NCI-H460 (cell line): ENCODE data around the gene PPFIBP1. TPM values are rescaled to one million over a fixed set of nuclear protein-coding genes. Genes with fewer than 3 reads are reported as not detected.
"Not testable (repeated sequence)": the region's sequence is repeated elsewhere in the genome, so short reads cannot be mapped to it uniquely, and the experiment has no call there.

Source experiments
- DNase-seq: peaks from one replicate; pipeline ENCODE4 v3.0.0-alpha.2; 2016; ENCODE audit warnings: low read depth; ENCODE audit errors: extremely low read depth
- total RNA-seq: library from RNA; depleted of rRNA; stranded (reverse); fragments of >200 nt; shearing (Covaris generic); gene quantifications from 2 replicates; pipeline ENCODE4 v1.2.3, GENCODE V29; 2014

PPFIBP1 gene
- total RNA-seq, 1 experiment from 2014 or later = 75.1 TPM

DNA sequence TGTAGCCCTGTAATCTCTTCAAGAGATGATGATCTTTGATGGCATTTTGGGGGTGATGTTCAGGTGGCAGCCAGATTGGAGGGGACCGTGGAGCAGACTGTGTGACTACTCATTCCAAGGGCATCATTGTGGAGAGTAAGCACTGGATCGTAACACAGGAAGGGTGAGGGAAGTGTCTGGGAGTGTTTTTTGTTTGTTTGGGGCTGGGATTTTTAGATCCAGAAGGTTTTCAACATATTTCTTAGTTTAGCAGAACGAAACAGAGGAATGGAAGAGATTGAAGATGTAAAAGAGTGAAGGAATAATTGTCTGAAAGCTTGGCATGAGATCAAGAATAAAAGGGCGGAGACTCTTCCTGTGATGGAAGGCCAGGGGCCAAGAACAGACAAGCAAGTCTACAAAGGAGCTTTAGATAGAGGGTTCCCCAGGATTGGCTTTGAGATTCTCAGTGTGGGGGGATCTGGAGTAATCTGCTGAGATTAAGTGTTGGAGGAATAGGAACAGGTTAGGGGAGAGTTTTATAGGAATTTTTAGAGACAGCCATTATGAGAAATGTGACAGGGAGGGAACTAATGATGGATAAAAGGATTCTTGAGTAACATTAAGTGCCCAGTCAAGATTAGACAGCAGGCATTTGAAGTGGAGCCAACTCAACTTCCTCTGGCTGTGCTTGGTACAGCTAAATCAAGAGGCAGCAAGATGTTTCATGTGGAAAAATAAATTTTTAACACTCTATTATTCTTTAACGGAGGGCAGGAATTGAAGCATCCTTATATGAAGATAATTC is 92.5 kb downstream of the PPFIBP1 start:
- DNase-seq = no peak

DNA sequence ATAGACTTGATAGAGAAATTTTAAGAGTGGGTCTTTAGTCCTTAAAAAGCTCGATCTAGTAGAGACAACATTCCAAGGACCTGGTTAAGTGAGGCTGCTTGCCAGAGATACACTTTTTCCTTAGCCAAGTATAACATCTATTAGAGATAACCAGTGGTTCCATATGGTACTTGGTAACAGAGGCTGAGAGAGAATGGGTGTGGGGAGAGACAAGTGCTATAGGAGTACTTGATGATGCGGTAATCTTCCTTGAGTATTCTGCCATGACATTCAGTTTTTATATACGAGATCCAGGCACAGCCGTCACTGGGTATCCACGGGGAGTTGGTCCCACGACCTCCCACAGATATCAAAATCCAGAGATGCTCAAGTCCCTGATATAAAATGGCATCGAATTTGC is 94.8 kb downstream of the PPFIBP1 start:
- no peak for DNase-seq

GRCh38 chr12:27619308-27619707 is 95.3 kb downstream of the PPFIBP1 start:
- peak; percentile 71 for DNase-seq

- no peak for DNase-seq
These were observed 96.1 kb downstream of the PPFIBP1 start for GRCh38 chr12:27620121-27620520.

GRCh38 chr12:27622436-27623195 is 98.6 kb downstream of the PPFIBP1 start:
- DNase-seq = no peak

DNA sequence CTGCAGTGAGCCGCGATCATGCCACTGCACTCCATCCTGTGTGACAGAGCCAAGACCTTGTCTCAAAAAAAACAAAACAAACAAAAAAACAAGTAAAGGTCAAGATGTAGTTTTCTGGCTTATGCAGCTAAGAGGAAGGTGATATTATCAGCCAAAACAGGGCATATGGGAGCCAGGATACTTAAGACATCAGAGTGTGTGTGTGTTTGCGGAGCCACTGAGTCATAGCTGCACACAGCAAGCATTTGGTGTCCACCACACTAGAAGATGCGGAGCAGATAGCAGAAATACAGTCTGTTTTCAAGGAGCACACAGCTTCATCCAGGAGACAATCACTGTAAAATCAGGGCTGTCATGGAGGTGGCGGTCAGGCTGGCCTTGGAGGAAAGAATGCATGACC is 99.6 kb downstream of the PPFIBP1 start:
- DNase-seq = no peak

GRCh38 chr12:27624586-27624985 is 100.6 kb downstream of the PPFIBP1 start:
- no peak for DNase-seq

DNA sequence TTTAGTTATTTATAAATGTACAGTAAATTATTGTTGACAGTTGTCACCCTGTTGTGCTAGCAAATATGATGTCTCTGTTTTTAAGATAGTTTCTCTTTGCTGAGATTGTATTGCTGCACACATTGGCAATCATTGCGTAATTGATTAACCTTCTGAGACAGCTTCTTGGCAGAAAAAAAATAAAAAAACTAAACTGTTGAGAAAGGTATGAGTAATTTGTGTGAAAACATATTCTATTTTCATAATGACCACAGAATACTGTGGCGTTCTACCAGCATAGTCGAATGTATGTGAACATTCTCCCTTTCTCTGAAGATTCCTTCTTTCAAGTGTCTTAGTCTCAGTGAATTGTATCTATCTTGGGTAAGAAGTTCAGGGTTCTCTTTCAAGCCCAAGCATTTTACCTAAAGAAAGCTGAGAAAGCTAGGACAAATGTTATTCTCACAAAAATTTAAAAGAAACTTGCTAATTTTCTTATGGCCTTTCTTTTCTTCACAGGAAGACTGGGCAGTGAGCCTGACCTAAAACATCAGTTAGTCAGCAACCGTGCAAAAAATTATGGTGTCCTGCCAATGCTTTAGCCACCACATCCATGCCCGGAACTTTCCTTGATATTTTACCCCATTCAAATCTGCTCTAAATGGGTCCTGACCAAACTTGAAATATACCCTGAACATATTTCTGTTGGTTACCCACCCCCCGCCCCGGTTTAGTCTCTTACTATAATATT is 103.3 kb downstream of the PPFIBP1 start:
- DNase-seq = peak; percentile 16

- DNase-seq = not testable (repeated sequence)
These were observed 104.0 kb downstream of the PPFIBP1 start for GRCh38 chr12:27627853-27628469.

GRCh38 chr12:27630219-27630618 is 106.2 kb downstream of the PPFIBP1 start:
- not testable (repeated sequence) for DNase-seq

- no peak for DNase-seq
These were observed 107.4 kb downstream of the PPFIBP1 start for GRCh38 chr12:27631365-27631764.

DNA sequence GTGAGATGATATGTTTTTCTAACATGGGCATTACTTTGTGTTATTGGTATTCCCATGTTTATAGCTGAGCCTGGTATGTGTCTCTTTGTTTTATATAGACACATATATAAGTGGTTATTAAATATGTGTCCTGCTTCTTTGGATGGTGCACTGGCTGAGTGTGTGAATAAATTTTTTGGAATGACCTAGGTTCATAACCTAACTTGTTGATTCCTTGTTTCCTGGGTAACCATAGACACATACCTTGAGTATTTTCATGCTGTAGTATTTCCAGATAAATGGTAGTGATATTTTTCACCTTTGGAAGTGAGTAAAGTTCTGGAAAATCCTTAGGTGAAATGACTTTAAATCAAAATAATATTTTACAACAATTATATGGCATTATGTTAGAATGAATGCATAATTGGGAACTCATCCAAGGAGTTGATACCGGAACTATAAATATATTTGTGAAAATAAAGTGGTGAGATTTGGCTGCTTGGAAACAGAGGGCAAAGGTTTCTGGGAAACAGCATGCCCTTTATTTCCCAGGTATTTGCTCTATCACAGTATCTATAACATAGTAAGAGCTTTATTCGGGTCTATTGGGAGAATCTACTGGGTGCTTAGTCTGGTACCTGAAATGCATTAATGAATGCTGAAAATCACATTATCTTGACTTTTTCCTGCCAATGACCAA is 107.9 kb downstream of the PPFIBP1 start:
- DNase-seq = no peak

GRCh38 chr12:27635349-27635972 is 111.5 kb downstream of the PPFIBP1 start:
- peak; percentile 69 for DNase-seq

- not testable (repeated sequence) for DNase-seq
These were observed 112.6 kb downstream of the PPFIBP1 start for GRCh38 chr12:27636569-27636968.

GRCh38 chr12:27637524-27637923 is 113.5 kb downstream of the PPFIBP1 start:
- DNase-seq = no peak

- DNase-seq = no peak
These were observed 115.3 kb downstream of the PPFIBP1 start for GRCh38 chr12:27639265-27639664.

DNA sequence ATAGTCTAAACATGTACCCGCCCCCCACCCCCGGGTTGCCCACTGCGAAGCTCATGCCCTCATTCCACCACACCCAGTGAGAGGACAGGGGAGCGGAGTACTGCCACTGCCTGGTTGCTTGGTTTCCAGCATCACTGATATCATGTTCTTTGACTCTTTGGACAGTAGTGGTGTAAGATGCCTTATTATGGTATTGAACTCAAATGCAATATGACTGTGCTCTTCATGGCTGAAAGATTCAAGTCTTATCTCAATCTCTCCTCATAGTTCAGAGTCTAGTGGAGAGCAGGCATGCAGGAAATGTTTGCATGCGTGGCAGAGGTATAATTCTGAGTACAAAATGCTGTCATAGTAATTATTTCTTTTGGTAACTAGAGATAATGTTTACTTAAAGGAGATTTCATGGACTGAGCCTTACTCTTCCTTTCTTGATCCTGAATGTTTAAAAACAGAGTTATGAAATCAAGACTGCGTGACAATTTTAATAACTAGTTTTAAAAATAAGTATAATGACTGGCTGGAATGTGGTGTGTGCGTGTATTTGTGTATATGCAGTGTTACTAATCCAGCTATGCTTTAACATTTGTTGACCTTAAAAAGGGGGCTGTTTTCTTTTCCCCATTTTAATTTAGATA is 116.7 kb downstream of the PPFIBP1 start:
- not testable (repeated sequence) for DNase-seq

- not testable (repeated sequence) for DNase-seq
These were observed 118.4 kb downstream of the PPFIBP1 start for GRCh38 chr12:27642361-27642760.

GRCh38 chr12:27642892-27643291 is 118.9 kb downstream of the PPFIBP1 start:
- DNase-seq = not testable (repeated sequence)
